Fibroblast of the conjunctiva (primary cell): Measurements from ENCODE around the gene SVIL.

Experiments
- DNase-seq: peaks from one replicate; pipeline ENCODE4 v3.0.0-alpha.2; 2010; ENCODE audit warnings: low read depth

Gene SVIL

GRCh38 chr10:29411666-29412315 lies 223.0 kb downstream of the SVIL start:
- DNase-seq: no peak

- peak; percentile 31 for DNase-seq
Observed at GRCh38 chr10:29409241-29410054, 225.3 kb downstream of the SVIL start.

- no peak for DNase-seq
Observed at GRCh38 chr10:29408847-29409240, 225.9 kb downstream of the SVIL start.
